ENCODE measurements around the gene COA8.

The COA8 gene

DNA sequence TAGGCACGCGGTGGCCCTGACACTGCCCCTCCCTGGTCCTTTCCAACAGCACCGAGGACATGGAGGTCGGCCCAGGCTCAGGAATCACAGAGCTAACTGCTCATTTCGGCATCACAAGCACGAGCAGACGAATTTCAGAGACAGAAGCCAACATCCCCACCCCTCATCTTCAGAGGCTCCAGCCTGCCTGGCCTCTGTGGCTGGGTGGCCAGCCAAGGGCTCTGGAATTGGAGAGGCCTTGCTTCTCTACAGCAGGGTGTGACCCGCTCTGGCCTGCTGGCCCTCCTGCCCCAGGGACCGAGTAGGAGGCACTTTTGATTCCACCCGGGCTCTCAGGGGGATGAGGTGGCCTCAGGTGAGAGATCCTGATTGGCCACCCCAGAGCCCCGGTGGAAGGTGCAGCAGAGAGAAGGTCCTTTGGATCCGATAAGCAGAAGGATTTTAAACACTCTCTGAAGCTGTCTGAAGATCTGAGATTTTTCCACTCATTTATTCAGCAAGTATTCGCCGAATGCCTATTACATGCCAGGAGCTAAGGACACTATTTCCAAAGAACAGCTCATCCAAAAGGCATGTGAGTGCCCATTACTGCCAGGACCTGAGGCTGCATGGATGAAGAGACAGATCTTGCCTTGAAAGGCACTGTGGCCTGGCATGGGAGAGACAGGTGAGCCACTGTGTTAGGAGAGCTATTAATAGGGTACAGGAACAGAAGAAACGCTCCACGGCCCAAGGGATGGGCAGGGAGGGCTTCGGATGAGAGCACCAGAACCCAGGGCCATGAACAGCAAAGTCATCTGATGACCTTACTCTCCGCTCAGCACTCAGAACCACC is 10.5 kb upstream of the COA8 start:
- H2BK120ac ChIP-seq (ENCODE audit: low read depth, low read length) = no peak overlapping the region
- no peak overlapping the region for H3K18ac ChIP-seq (ENCODE audit: low read length)
- H3K4me2 ChIP-seq (ENCODE audit: low read length) = no peak overlapping the region
- no peak overlapping the region for H3K4me3 ChIP-seq (ENCODE audit: low read length)
- no peak overlapping the region for H2BK5ac ChIP-seq (ENCODE audit: low read length)
- WGBS (ENCODE audit: extremely low coverage, insufficient coverage, low lambda C conversion rate) = no CpG with 5 or more reads among the region's 18 CpGs
- DNase-seq = no peak
- no peak overlapping the region for H3K56ac ChIP-seq (ENCODE audit: low read length)
- H4K5ac ChIP-seq (ENCODE audit: low read length) = no peak overlapping the region
- H3K79me1 ChIP-seq (ENCODE audit: low read length) = peaks cover 2% of the 10 kb centered on the region
- H3K79me2 ChIP-seq (ENCODE audit: control insufficient read depth, insufficient read depth, low read length) = no peaks in the 10 kb centered on the region
- H2AK5ac ChIP-seq (ENCODE audit: low read length) = no peak overlapping the region
- no peak overlapping the region for H3K27ac ChIP-seq (ENCODE audit: low read depth, low read length)
- H3K36me3 ChIP-seq (ENCODE audit: control insufficient read depth, insufficient read depth, low read length) = no peaks in the 10 kb centered on the region
- H3K9ac ChIP-seq (ENCODE audit: low read length) = no peak overlapping the region
- no peak overlapping the region for H4K8ac ChIP-seq (ENCODE audit: low read depth, low read length)
- no peaks in the 10 kb centered on the region for H3K27me3 ChIP-seq (ENCODE audit: insufficient read depth, low read length, poor library complexity)
- H3K4me1 ChIP-seq (ENCODE audit: control insufficient read depth, low read depth, low read length) = no peaks in the 10 kb centered on the region
- H3K23ac ChIP-seq (ENCODE audit: low read length) = no peak overlapping the region
- no peak overlapping the region for H3K4ac ChIP-seq (ENCODE audit: low read depth, low read length)
- H2BK15ac ChIP-seq (replicated peaks; ENCODE audit: low read depth) = no peak overlapping the region

DNA sequence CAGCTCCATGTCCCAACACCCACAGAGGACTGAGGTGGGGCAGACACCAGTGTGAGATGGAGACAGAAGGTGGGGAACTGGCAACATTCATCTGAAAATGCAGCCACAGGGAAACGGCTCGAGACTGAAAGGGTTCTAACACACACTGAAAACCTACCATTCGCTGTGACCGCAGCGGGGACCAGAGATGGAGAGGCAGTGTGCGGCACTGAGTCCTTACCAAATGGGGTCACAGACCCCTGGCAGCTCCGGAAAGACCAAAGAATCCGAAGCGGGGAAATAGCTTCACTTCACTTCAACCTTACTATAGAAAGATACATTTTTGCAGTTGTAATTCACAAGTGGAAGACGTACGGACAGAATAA is 9.9 kb upstream of the COA8 start:
- no peaks in the 10 kb centered on the region for H3K79me2 ChIP-seq (ENCODE audit: control insufficient read depth, insufficient read depth, low read length)
- no peak overlapping the region for H3K56ac ChIP-seq (ENCODE audit: low read length)
- H2BK5ac ChIP-seq (ENCODE audit: low read length) = no peak overlapping the region
- no peak overlapping the region for H4K5ac ChIP-seq (ENCODE audit: low read length)
- no peak overlapping the region for H3K4me3 ChIP-seq (ENCODE audit: low read length)
- no peak overlapping the region for H3K4ac ChIP-seq (ENCODE audit: low read depth, low read length)
- DNase-seq = no peak
- no CpG with 5 or more reads among the region's 11 CpGs for WGBS (ENCODE audit: extremely low coverage, insufficient coverage, low lambda C conversion rate)
- no peaks in the 10 kb centered on the region for H3K27me3 ChIP-seq (ENCODE audit: insufficient read depth, low read length, poor library complexity)
- no peak overlapping the region for H3K9ac ChIP-seq (ENCODE audit: low read length)
- no peak overlapping the region for H3K23ac ChIP-seq (ENCODE audit: low read length)
- no peak overlapping the region for H3K18ac ChIP-seq (ENCODE audit: low read length)
- H2BK120ac ChIP-seq (ENCODE audit: low read depth, low read length) = no peak overlapping the region
- no peak overlapping the region for H3K27ac ChIP-seq (ENCODE audit: low read depth, low read length)
- no peak overlapping the region for H2AK5ac ChIP-seq (ENCODE audit: low read length)
- peaks cover 2% of the 10 kb centered on the region for H3K79me1 ChIP-seq (ENCODE audit: low read length)
- H3K4me1 ChIP-seq (ENCODE audit: control insufficient read depth, low read depth, low read length) = no peaks in the 10 kb centered on the region
- H4K8ac ChIP-seq (ENCODE audit: low read depth, low read length) = no peak overlapping the region
- no peaks in the 10 kb centered on the region for H3K36me3 ChIP-seq (ENCODE audit: control insufficient read depth, insufficient read depth, low read length)
- H2BK15ac ChIP-seq (replicated peaks; ENCODE audit: low read depth) = no peak overlapping the region
- H3K4me2 ChIP-seq (ENCODE audit: low read length) = no peak overlapping the region

DNA sequence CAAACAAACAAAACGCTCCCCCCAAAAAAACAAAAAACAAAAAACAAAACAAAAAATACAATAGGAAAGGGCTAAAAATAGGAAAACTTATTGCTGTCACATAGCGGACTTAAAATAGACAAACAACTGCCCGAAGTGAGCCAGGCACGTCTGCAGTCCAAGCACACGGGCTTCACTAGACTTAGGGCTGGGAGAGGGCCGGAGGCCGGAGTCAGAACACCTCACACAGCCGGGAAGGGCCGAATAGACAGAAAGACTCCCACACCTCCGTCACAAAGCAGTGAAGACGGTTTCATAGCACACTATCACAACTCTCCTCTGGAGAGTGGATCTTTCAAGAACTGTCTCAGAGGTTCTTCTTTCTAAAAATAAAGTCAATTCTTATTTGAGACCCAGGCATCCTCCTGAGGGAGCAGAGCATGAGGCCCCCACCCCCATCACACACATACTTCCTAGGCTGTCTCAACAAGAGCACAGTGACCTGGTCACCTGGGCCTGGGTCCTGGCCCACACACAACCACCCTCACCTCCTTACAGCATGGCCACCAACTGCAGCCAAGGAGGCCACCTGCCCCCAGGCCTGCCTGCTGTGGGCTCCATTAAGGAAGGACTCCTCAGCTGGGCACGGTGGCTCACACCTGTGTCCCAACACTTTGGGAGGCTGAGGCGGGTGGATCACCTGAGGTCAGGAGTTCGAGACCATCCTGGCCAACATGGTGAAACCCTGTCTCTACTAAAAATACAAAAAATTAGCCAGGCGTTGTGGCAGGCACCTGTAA is 7.0 kb upstream of the COA8 start:
- no peak overlapping the region for H4K8ac ChIP-seq (ENCODE audit: low read depth, low read length)
- no peak overlapping the region for H3K18ac ChIP-seq (ENCODE audit: low read length)
- no peak for DNase-seq
- no peak overlapping the region for H3K4me3 ChIP-seq (ENCODE audit: low read length)
- H3K79me2 ChIP-seq (ENCODE audit: control insufficient read depth, insufficient read depth, low read length) = peaks cover 20% of the 10 kb centered on the region
- no peak overlapping the region for H2BK5ac ChIP-seq (ENCODE audit: low read length)
- peaks cover 8% of the 10 kb centered on the region for H3K36me3 ChIP-seq (ENCODE audit: control insufficient read depth, insufficient read depth, low read length)
- no peak overlapping the region for H3K56ac ChIP-seq (ENCODE audit: low read length)
- H3K9ac ChIP-seq (ENCODE audit: low read length) = no peak overlapping the region
- H2BK120ac ChIP-seq (ENCODE audit: low read depth, low read length) = no peak overlapping the region
- H4K5ac ChIP-seq (ENCODE audit: low read length) = no peak overlapping the region
- H3K23ac ChIP-seq (ENCODE audit: low read length) = peak overlapping the region; percentile 45
- H2BK15ac ChIP-seq (replicated peaks; ENCODE audit: low read depth) = no peak overlapping the region
- H3K4ac ChIP-seq (ENCODE audit: low read depth, low read length) = no peak overlapping the region
- H3K4me1 ChIP-seq (ENCODE audit: control insufficient read depth, low read depth, low read length) = no peaks in the 10 kb centered on the region
- no peak overlapping the region for H3K4me2 ChIP-seq (ENCODE audit: low read length)
- no peaks in the 10 kb centered on the region for H3K27me3 ChIP-seq (ENCODE audit: insufficient read depth, low read length, poor library complexity)
- no CpG with 5 or more reads among the region's 15 CpGs for WGBS (ENCODE audit: extremely low coverage, insufficient coverage, low lambda C conversion rate)
- H2AK5ac ChIP-seq (ENCODE audit: low read length) = no peak overlapping the region
- H3K27ac ChIP-seq (ENCODE audit: low read depth, low read length) = no peak overlapping the region
- peaks cover 15% of the 10 kb centered on the region for H3K79me1 ChIP-seq (ENCODE audit: low read length)

DNA sequence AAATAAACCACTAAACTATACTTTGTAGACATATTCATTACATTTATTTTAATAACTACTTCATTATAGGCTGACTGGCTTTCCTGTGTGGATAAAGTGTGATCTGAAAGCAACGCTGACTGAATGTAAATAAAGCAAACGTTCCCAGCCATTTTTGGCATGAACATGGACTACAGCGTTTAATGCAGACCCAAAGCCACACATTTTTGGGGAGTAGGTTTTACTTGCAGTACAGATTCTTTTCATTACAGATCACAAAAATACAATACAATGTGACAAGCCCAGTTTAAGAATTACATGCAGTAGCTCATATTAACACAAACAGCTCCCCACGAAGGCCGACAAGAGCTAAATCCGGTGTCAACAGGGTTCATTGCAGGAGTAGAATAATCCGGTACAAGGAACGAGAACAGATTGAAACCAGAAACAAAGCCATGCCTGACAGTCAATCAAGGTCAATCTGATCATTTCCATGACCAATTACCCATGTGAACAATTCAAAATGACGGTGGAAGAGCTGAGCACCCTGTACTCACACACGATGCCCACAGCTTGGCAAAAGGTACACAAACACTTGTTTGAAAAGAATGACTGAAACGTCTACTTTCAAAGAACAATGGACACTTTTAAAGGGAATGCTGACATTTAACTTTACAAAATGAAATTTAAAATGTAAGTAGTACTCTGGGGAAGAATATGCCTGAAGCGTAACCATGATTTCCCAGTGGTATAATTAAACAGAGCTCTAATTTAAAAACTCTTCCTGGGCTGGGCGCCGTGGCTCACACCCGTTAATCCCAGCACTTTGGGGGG is 5.6 kb upstream of the COA8 start:
- H3K36me3 ChIP-seq (ENCODE audit: control insufficient read depth, insufficient read depth, low read length) = peaks cover 8% of the 10 kb centered on the region
- H2BK15ac ChIP-seq (replicated peaks; ENCODE audit: low read depth) = no peak overlapping the region
- no peak overlapping the region for H3K27ac ChIP-seq (ENCODE audit: low read depth, low read length)
- H3K56ac ChIP-seq (ENCODE audit: low read length) = no peak overlapping the region
- no peak overlapping the region for H3K18ac ChIP-seq (ENCODE audit: low read length)
- no CpG with 5 or more reads among the region's 15 CpGs for WGBS (ENCODE audit: extremely low coverage, insufficient coverage, low lambda C conversion rate)
- no peaks in the 10 kb centered on the region for H3K27me3 ChIP-seq (ENCODE audit: insufficient read depth, low read length, poor library complexity)
- no peak overlapping the region for H3K4ac ChIP-seq (ENCODE audit: low read depth, low read length)
- H4K5ac ChIP-seq (ENCODE audit: low read length) = no peak overlapping the region
- peaks cover 18% of the 10 kb centered on the region for H3K79me1 ChIP-seq (ENCODE audit: low read length)
- H2BK120ac ChIP-seq (ENCODE audit: low read depth, low read length) = no peak overlapping the region
- DNase-seq = no peak
- no peak overlapping the region for H3K23ac ChIP-seq (ENCODE audit: low read length)
- H2BK5ac ChIP-seq (ENCODE audit: low read length) = no peak overlapping the region
- H3K4me3 ChIP-seq (ENCODE audit: low read length) = no peak overlapping the region
- H2AK5ac ChIP-seq (ENCODE audit: low read length) = no peak overlapping the region
- H3K79me2 ChIP-seq (ENCODE audit: control insufficient read depth, insufficient read depth, low read length) = peaks cover 34% of the 10 kb centered on the region
- no peak overlapping the region for H3K4me2 ChIP-seq (ENCODE audit: low read length)
- no peaks in the 10 kb centered on the region for H3K4me1 ChIP-seq (ENCODE audit: control insufficient read depth, low read depth, low read length)
- H3K9ac ChIP-seq (ENCODE audit: low read length) = no peak overlapping the region
- H4K8ac ChIP-seq (ENCODE audit: low read depth, low read length) = no peak overlapping the region

DNA sequence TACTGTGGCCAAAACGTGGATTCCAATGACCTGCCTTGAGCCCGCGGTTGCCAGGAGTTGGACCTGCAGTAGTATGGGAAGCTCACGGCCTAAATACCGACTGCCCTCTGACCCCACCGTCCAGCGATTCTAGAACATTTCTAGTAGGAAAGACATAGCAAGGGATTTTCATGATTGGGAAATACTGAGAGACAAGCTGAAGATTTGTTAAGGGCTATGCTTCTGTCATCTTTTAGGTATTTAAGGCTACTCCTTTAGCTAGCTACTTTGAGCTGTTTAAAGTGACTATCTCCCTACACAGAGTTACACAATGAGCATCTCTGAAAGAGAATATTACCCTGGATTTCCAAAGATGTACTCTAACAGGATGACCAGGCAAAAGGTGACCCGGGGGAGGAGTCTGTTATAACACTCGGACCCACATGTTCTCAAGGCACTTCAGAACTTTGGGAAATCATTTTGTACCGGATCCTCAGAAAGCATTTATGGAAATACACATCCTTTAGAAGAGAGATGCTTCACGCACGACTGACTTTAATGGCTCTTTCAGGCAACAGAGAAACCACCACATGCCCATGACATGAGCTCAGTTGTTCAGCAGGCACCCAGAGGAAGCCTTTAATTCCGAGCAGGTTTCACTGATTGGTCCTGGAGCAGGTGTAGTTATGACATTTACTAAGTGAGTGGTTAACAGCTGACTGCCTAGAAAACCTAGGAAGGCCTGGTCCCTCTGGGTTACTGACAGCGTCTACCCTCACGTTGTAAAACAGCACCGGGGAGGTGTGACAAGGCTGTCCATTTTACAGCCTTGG is 4.5 kb upstream of the COA8 start:
- Histone ChIP-seq H3K27ac (ENCODE audit: low read depth, low read length) (no peak overlapping the region), H3K4me3 (ENCODE audit: low read length) (no peak overlapping the region), H4K8ac (ENCODE audit: low read depth, low read length) (no peak overlapping the region), H3K36me3 (ENCODE audit: control insufficient read depth, insufficient read depth, low read length) (peaks cover 8% of the 10 kb centered on the region), H2BK120ac (ENCODE audit: low read depth, low read length) (no peak overlapping the region), H3K4me2 (ENCODE audit: low read length) (no peak overlapping the region), H3K56ac (ENCODE audit: low read length) (no peak overlapping the region), H3K79me1 (ENCODE audit: low read length) (peaks cover 20% of the 10 kb centered on the region), H2AK5ac (ENCODE audit: low read length) (no peak overlapping the region), H3K4ac (ENCODE audit: low read depth, low read length) (no peak overlapping the region), H3K4me1 (ENCODE audit: control insufficient read depth, low read depth, low read length) (no peaks in the 10 kb centered on the region), H2BK5ac (ENCODE audit: low read length) (no peak overlapping the region), H4K5ac (ENCODE audit: low read length) (no peak overlapping the region), H3K9ac (ENCODE audit: low read length) (no peak overlapping the region), H3K27me3 (ENCODE audit: insufficient read depth, low read length, poor library complexity) (no peaks in the 10 kb centered on the region), H2BK15ac (replicated peaks; ENCODE audit: low read depth) (no peak overlapping the region), H3K79me2 (ENCODE audit: control insufficient read depth, insufficient read depth, low read length) (peaks cover 38% of the 10 kb centered on the region), H3K23ac (ENCODE audit: low read length) (no peak overlapping the region), H3K18ac (ENCODE audit: low read length) (no peak overlapping the region)
- no peak for DNase-seq
- no CpG with 5 or more reads among the region's 16 CpGs for WGBS (ENCODE audit: extremely low coverage, insufficient coverage, low lambda C conversion rate)
